NCI-H748 (cell line): ENCODE measurements around the gene PTPRO.

Experiments
- DNase-seq: peaks from one replicate; lab custom pipeline; 2025; ENCODE audit not compliant: unreplicated experiment; lab: John Stamatoyannopoulos, UW

The PTPRO gene

GRCh38 chr12:15346488-15346887 lies 24.2 kb downstream of the PTPRO start:
- no peak for DNase-seq

- DNase-seq, result no peak
Observed at GRCh38 chr12:15350643-15351042, 28.3 kb downstream of the PTPRO start.

- peak; percentile 74 for DNase-seq
Observed at GRCh38 chr12:15355766-15356165, 33.5 kb downstream of the PTPRO start.

- DNase-seq, result peak; percentile 98
Observed at GRCh38 chr12:15356951-15357364, 34.6 kb downstream of the PTPRO start.

- peak; percentile 70 for DNase-seq
Observed at GRCh38 chr12:15364221-15365160, 42.2 kb downstream of the PTPRO start.

- no peak for DNase-seq
Observed at GRCh38 chr12:15368812-15369211, 46.5 kb downstream of the PTPRO start.

DNA sequence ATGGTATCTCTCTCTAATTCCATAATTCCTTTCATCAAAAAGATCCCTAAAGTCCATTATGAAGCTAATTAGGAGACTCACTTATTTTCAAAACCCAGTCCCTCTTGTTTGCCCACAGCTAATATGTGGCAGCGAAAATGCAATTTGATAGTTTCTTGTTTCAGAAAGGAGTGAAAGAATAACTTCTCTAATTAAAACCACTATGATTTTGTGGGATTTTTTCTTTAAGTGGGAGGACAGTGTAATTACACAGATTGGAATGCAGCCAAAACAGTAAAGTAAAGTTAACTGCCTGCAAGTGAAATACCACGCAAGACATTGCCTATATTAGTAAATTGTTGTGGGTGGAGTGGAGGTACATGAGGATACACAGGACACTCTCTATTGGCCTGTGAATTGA lies 50.0 kb downstream of the PTPRO start:
- DNase-seq, result peak; percentile 24

GRCh38 chr12:15387772-15388171 lies 65.5 kb downstream of the PTPRO start:
- DNase-seq, result no peak

DNA sequence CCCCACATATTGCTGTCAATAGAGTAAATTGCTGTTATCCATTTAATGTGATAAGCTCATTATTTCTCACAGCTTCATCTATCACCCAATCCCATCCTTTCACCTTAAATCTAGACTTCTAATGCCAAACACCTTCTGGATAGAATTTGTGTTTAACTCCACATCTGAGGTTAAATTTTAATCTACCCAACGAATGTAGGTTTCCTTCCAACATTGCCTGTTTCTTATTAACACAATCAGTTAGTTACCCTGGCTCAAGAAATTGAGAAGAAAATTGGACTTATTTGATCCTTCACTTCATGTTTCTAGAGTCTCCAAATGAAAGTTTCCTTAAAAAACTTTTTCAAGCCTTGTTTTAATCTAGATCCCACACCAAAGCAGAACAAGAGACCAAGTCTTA lies 67.3 kb downstream of the PTPRO start:
- DNase-seq, result no peak

DNA sequence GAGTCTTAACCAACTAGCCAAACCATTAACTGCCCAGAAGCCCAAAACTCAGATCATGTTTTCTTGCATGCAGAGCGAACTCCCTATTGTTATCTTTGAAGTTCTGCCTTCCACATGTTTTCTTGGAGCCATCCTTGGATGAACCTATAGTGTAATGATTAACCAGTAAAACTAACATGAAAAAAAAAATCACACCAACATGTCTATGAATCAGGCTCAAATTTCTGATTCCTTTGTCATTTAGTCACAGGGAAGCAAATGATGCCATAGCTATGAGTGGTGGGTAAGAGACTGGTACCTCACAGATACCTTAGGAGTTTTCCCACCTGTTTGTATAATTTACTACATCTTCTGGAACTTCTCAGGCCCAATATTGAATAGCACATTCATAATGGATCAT lies 70.7 kb downstream of the PTPRO start:
- no peak for DNase-seq

DNA sequence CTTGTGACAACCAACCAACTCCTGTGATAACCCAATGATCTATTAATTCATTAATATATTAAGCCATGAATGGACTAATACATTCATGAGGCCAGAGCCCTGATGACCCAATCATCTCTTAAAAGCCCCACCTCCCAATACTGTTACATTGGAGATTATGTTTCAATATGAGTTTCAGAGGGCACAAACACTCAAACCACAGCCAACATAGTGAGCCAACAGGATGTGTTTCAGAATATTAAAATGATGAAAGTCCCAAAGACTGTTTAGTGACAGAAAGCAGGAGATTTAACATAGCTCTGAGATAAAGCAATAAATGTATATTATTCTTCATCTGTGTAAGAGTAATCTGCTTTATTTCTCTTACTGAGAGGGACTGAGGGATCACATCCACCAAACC lies 71.7 kb downstream of the PTPRO start:
- no peak for DNase-seq

- no peak for DNase-seq
Observed at GRCh38 chr12:15404485-15404884, 82.2 kb downstream of the PTPRO start.

GRCh38 chr12:15405606-15406005 lies 83.3 kb downstream of the PTPRO start:
- no peak for DNase-seq

GRCh38 chr12:15407025-15407424 lies 84.7 kb downstream of the PTPRO start:
- no peak for DNase-seq

DNA sequence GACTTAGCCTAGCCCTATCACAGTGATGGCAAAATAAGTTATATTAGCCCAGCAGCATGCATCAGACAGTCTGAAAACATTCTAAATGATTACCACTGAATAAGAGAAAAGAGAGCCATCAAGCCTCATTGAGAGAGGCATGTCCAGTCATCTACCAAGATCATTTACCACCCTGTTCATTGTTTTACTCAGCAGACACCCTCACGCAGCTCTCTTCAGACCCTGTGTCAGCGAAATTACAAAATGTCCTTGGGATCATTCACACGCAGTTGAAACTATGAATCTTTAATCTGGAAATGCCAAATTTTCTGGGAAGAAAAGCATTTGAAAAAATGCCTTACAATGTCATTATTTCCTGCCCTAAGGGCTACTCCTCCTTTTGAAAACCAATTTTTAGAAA lies 89.5 kb downstream of the PTPRO start:
- DNase-seq, result no peak

DNA sequence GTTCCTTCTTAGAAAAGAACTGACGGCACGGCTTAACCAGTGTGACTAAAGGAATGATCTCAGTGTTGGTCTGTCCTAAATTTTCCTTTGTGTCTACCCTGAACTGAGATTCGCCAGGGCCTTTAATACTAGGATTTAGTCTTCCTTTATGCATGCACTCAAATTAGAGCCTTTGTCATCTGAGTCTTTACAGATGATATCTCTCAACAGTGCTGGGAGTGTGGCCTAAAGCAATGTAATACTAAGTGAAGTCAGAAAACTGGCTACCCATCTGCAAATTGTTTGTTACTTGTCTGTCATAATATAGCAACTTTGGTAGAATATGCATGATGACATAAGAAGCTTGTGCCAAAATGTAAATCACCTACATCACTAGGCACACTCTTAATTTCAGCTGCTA lies 95.4 kb downstream of the PTPRO start:
- no peak for DNase-seq

GRCh38 chr12:15423629-15424028 lies 101.3 kb downstream of the PTPRO start:
- DNase-seq, result peak; percentile 60

GRCh38 chr12:15427913-15428312 lies 105.6 kb downstream of the PTPRO start:
- peak; percentile 5 for DNase-seq

DNA sequence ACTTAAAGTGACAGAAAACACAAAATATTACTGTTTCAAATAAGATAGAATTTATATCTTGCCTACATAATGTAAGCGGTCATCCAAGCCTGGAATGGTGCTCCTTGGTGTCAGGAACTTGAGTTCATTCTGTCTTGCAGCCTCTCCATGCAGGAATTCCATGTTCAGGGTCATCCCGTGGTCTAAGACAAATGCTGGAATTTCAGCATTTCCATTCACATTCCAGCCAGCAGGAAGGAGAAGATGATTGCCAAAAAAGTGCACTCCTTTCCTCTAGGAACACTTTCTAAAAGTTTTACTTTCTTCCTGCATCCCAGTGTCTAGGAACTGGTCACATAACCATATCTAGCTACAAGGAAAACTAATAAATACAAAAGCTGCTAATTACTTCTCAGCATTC lies 106.3 kb downstream of the PTPRO start:
- DNase-seq, result no peak

GRCh38 chr12:15429262-15429661 lies 107.0 kb downstream of the PTPRO start:
- no peak for DNase-seq

DNA sequence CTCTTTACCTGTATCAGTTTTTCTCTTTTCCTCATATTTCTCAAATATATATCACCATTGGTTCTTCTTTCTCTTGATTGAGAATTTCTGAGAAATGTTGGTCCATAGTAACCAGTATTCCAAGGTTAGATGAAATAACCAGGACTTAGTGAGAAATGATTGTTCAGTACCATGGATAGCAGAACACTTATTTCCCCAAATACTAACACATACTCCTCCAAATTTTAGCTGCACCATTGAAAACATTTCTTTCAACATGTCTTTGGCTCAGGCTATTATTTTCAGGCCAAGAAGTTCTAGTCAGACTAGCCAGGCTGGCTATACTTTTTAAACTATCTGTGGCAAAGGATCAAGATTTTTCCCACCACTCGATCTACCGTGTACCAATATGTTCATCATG lies 113.3 kb downstream of the PTPRO start:
- no peak for DNase-seq

DNA sequence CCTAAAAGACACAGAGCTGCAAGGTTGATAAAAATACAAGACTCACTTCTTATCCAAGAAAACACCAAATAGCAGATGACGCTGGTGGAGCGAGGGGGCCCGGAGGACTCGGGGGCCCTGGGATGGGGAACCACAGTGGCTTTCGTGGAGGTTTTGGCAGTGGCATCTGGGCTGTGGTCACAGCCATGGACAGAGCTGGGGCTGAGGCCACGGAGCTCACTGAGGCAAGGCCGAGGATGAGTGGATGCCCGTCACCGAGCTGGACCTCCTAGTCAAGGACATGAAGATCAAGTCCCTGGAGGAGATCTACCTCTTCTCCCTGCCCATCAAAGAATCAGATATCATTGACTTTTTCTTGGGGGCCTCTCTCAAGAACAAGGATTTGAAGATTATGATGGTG lies 117.2 kb downstream of the PTPRO start:
- DNase-seq, result no peak

- no peak for DNase-seq
Observed at GRCh38 chr12:15443050-15443449, 120.7 kb downstream of the PTPRO start.
